ENCODE measurements around the gene ETFA. TPM values are rescaled to one million over a fixed set of nuclear protein-coding genes. Genes with fewer than 3 reads are reported as not detected.

ETFA gene
- total RNA-seq, 1 experiment from 2014 or later: 84.4 TPM

- POLR2A ChIA-PET: no interaction called here
- ATAC-seq (no peak), DNase-seq (ENCODE audit: low spot score) (no peak)
- Mint-ChIP-seq H3K36me3 (no peaks in the 10 kb centered on the region), H3K9me3 (no peaks in the 10 kb centered on the region), H3K27me3 (ENCODE audit: low read depth) (no peaks in the 10 kb centered on the region), H3K27ac (no peak overlapping the region), H3K4me3 (no peak overlapping the region), H3K4me1 (peaks cover 4% of the 10 kb centered on the region; the same call in 1 of the 2 replicates)
- CTCF ChIA-PET: no interaction called here
- TF ChIP-seq IRF2 (CRISPR knock-in tag; IDR thresholded peaks at IDR 0.05; ENCODE audit: borderline replicate concordance, low read depth) (no peak), ATF2 (CRISPR knock-in tag; IDR thresholded peaks at IDR 0.05; ENCODE audit: borderline replicate concordance, low read depth) (no peak), PRDM15 (CRISPR knock-in tag; IDR thresholded peaks at IDR 0.05) (no peak), ZNF138 (CRISPR knock-in tag; conservative IDR thresholded peaks at IDR 0.05) (no peak), FOXJ3 (CRISPR knock-in tag; IDR thresholded peaks at IDR 0.05; ENCODE audit: borderline replicate concordance) (no peak)
Observed at GRCh38 chr15:76180321-76180720, 130.9 kb downstream of the ETFA start.

- POLR2A ChIA-PET: no interaction called here
- peaks cover 4% of the 10 kb centered on the region; the same call in 1 of the 2 replicates for H3K4me1 Mint-ChIP-seq
- no peaks in the 10 kb centered on the region for H3K36me3 Mint-ChIP-seq
- CTCF ChIA-PET: no interaction called here
- H3K4me3 Mint-ChIP-seq: no peak overlapping the region
- H3K9me3 Mint-ChIP-seq: peaks cover 5% of the 10 kb centered on the region; the same call in 1 of the 2 replicates
- no peak overlapping the region for H3K27ac Mint-ChIP-seq
- DNase-seq (ENCODE audit: low spot score) (no peak), ATAC-seq (no peak)
- H3K27me3 Mint-ChIP-seq (ENCODE audit: low read depth): no peaks in the 10 kb centered on the region
- TF ChIP-seq FOXP1 (CRISPR knock-in tag; IDR thresholded peaks at IDR 0.05; ENCODE audit: borderline replicate concordance) (no peak), FOXP4 (CRISPR knock-in tag; IDR thresholded peaks at IDR 0.05) (no peak), SMAD3 (CRISPR knock-in tag; IDR thresholded peaks at IDR 0.05; ENCODE audit: borderline replicate concordance) (no peak), ERG (CRISPR knock-in tag; IDR thresholded peaks at IDR 0.05) (no peak), PREB (CRISPR knock-in tag; IDR thresholded peaks at IDR 0.05; ENCODE audit: borderline replicate concordance) (no peak)
Observed at GRCh38 chr15:76179023-76179422, 132.2 kb downstream of the ETFA start.

GRCh38 chr15:76178296-76179000 is 132.8 kb downstream of the ETFA start:
- ATAC-seq: no peak
- Mint-ChIP-seq H3K4me1 (peaks cover 4% of the 10 kb centered on the region; the same call in 1 of the 2 replicates), H3K27me3 (ENCODE audit: low read depth) (no peaks in the 10 kb centered on the region), H3K36me3 (no peaks in the 10 kb centered on the region), H3K27ac (no peak overlapping the region), H3K4me3 (no peak overlapping the region), H3K9me3 (peaks cover 5% of the 10 kb centered on the region; the same call in 1 of the 2 replicates)
- no peak for DNase-seq (ENCODE audit: low spot score)
- CTCF ChIA-PET: no interaction called here
- POLR2A ChIA-PET: no interaction called here
- TF ChIP-seq ZNF532 (CRISPR knock-in tag; IDR thresholded peaks at IDR 0.05; ENCODE audit: borderline replicate concordance) (no peak), ZNF425 (CRISPR knock-in tag; conservative IDR thresholded peaks at IDR 0.05) (no peak), EMX1 (CRISPR knock-in tag; IDR thresholded peaks at IDR 0.05) (no peak)
